Measurements from ENCODE around the gene UCHL5. TPM values are rescaled to one million over a fixed set of nuclear protein-coding genes. Genes with fewer than 3 reads are reported as not detected.
"Not testable (repeated sequence)": the region's sequence is repeated elsewhere in the genome, so short reads cannot be mapped to it uniquely, and the experiment has no call there.

UCHL5 gene
- total RNA-seq, 2 experiments from 2014 or later = 50.8 to 68.5 TPM

DNA sequence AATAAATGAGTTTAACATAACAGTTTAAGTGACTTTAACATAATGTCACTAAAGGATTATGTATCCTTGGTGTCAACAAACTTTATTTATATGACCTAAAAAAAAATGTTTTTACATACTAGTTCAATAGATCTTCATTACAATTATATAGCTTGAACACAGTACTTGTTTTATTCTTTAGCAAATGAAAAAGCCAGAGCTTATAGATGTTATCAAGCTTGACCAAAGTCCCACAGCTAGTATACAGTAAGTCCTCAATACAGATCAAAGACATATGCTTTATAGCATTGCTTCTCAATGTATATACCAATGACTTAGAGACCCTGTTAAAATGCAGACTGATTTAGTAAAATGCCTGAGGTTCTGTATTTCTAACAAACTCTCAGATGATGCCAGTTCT is 42.4 kb downstream of the UCHL5 start:
- H3K27me3 Mint-ChIP-seq = no peaks in the 10 kb centered on the region
- no peak overlapping the region for H3K4me3 Mint-ChIP-seq
- CTCF ChIA-PET = no interaction called here
- H3K27ac Mint-ChIP-seq = no peak overlapping the region
- no peaks in the 10 kb centered on the region for H3K4me1 Mint-ChIP-seq
- H3K36me3 Mint-ChIP-seq = peaks cover 6% of the 10 kb centered on the region
- H3K9me3 Mint-ChIP-seq (ENCODE audit: low read depth) = no peaks in the 10 kb centered on the region
- no peak for DNase-seq
- no peak for ATAC-seq

DNA sequence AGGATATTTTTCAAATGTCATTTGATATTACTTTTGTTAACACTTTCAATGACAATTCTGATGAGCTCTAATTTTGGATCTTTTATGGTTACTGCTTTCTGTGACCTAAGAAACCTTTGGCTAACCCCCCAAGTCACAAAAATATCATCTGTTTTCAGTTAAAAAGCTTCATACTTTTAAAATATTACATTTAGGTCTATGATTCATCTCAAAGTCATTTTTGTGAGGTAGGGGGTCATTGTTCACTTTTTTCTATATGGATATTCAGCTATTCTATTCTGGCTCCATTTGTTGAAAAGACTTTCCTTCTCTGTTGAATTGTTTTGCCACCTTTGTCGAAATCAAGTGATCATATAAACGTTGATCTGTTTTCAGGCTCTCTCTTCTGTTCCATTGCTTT is 44.8 kb downstream of the UCHL5 start:
- DNase-seq = no peak
- Mint-ChIP-seq H3K9me3 (ENCODE audit: low read depth) (no peaks in the 10 kb centered on the region), H3K4me3 (no peak overlapping the region), H3K27me3 (no peaks in the 10 kb centered on the region), H3K4me1 (no peaks in the 10 kb centered on the region), H3K36me3 (peaks cover 6% of the 10 kb centered on the region), H3K27ac (no peak overlapping the region)
- no peak for ATAC-seq
- CTCF ChIA-PET = interaction anchor here (1.1 to 3.6 kb wide), 3 partner anchors 14 to 207 kb away, joined by 3 to 15 read pairs (median 4); no protein-coding TSS in a partner anchor

DNA sequence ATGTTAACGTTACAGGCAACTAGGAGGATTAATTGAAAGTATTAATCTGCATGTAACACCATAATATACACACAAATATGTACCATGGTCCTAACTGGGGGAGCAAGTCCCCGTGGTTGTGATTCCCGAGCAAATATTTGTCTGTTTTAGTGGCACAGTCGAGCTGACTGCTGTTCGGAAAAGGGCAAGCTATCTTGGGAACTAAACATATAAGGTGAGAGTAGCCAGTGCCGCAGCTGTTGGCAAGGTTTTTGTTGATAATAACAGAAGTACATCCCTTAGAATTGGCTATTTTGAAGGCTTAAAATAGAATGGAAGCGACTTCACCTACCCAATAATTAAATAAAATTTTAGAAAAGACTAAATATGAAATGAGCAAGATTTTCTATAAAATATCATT is 45.5 kb downstream of the UCHL5 start:
- ATAC-seq = no peak
- H3K9me3 Mint-ChIP-seq (ENCODE audit: low read depth) = no peaks in the 10 kb centered on the region
- DNase-seq = no peak
- peaks cover 6% of the 10 kb centered on the region for H3K36me3 Mint-ChIP-seq
- CTCF ChIA-PET = interaction anchor here (1.1 to 3.6 kb wide), 3 partner anchors 13 to 206 kb away, joined by 3 to 15 read pairs (median 4); no protein-coding TSS in a partner anchor
- no peaks in the 10 kb centered on the region for H3K4me1 Mint-ChIP-seq
- no peaks in the 10 kb centered on the region for H3K27me3 Mint-ChIP-seq
- no peak overlapping the region for H3K4me3 Mint-ChIP-seq
- no peak overlapping the region for H3K27ac Mint-ChIP-seq

DNA sequence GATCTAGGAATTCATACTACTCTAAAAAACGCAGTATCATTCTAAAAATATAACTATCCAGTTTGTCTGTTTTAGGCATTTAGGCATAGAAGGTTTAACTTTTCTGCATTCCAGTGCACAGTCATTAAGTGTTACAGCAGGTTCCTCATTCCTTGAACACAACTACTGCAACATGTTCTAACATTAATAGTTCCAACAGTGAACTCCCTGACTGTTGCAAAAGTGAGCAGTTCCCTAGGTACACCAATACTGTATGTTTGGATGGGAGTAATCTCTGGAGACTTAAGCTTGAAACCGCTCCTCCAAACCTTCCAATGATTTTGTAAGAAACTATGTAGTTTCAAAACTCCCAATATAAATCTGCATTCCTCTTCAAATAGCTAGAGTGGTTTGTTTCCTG is 46.2 kb downstream of the UCHL5 start:
- Mint-ChIP-seq H3K27ac (no peak overlapping the region), H3K4me1 (no peaks in the 10 kb centered on the region)
- CTCF ChIA-PET = interaction anchor here (1.1 to 3.6 kb wide), 2 partner anchors 13 to 206 kb away, joined by 3 to 15 read pairs; no protein-coding TSS in a partner anchor

DNA sequence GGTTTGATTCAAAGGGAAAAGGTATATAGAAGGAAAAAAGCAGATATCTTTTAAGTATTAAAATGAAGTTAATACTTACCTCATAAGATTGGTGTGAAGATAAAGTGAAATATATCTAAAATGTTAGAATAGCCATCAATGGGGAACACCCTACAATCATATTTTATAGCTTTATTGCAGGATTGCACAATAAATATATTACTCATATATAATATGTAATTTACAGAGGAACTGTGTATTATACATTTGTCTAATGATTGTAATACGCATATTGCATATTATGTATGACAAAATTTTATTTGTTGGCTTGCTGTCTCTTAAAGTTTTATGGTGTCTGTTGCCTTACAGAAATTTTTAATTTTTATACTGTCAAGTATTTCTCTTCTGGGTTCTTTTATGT is 47.8 kb downstream of the UCHL5 start:
- H3K9me3 Mint-ChIP-seq (ENCODE audit: low read depth) = no peaks in the 10 kb centered on the region
- no peaks in the 10 kb centered on the region for H3K4me1 Mint-ChIP-seq
- CTCF ChIA-PET = no interaction called here
- ATAC-seq = no peak
- H3K27ac Mint-ChIP-seq = no peak overlapping the region
- H3K4me3 Mint-ChIP-seq = no peak overlapping the region
- no peak for DNase-seq
- H3K36me3 Mint-ChIP-seq = peaks cover 6% of the 10 kb centered on the region
- no peaks in the 10 kb centered on the region for H3K27me3 Mint-ChIP-seq

More for the DNA sequence above, 46.2 kb downstream of the UCHL5 start:
- DNase-seq (no peak), ATAC-seq (no peak)
- Mint-ChIP-seq H3K27me3 (no peaks in the 10 kb centered on the region), H3K9me3 (ENCODE audit: low read depth) (no peaks in the 10 kb centered on the region), H3K36me3 (peaks cover 4% of the 10 kb centered on the region), H3K4me3 (no peak overlapping the region)

DNA sequence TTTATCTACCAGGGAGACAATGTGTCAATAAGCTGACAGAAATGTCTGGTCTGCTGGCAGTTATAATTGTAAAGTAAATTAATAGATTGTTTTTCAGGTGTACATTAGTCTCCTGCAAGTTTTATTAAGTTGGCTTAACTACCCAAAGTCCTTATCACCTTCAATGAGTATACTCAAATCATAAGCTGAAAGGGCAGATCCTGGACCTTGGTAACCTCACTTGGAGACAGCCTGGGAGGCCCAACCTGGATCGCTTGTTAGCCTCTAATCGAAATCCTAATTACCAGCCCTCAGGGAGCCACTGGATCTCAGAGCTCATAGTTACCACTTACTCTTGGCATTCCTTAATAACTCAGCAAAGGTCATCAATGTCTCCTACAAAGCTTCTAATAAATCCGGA is 49.7 kb downstream of the UCHL5 start:
- no peak overlapping the region for H3K27ac Mint-ChIP-seq
- H3K36me3 Mint-ChIP-seq = peaks cover 19% of the 10 kb centered on the region
- H3K4me1 Mint-ChIP-seq = peaks cover 3% of the 10 kb centered on the region
- ATAC-seq (no peak), DNase-seq (no peak)
- H3K9me3 Mint-ChIP-seq (ENCODE audit: low read depth) = no peaks in the 10 kb centered on the region
- CTCF ChIA-PET = interaction anchor here (0.8 to 1.6 kb wide), 2 partner anchors 10 to 12 kb away, joined by 3 to 5 read pairs; no protein-coding TSS in a partner anchor
- no peaks in the 10 kb centered on the region for H3K27me3 Mint-ChIP-seq
- H3K4me3 Mint-ChIP-seq = no peak overlapping the region

DNA sequence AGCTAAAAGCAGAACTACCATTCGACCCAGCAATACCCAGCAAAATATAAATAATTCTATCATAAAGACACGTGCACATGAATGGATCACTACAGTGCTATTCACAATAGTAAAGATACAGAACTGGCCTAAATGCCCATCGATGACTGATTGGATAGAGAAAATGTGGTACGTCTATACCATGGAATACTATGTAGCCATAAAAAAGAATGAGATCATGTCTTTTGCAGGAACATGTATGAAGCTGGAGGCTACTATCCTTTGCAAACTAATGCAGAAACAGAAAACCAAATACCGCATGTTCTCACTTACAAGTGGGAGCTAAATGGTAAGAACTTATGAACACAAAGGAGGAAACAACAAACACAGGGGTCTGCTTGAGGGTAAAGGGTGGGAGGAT is 53.4 kb downstream of the UCHL5 start:
- Mint-ChIP-seq H3K36me3 (peaks cover 42% of the 10 kb centered on the region), H3K27ac (no peak overlapping the region), H3K4me3 (no peak overlapping the region), H3K9me3 (ENCODE audit: low read depth) (peaks cover 2% of the 10 kb centered on the region), H3K4me1 (peaks cover 8% of the 10 kb centered on the region), H3K27me3 (no peaks in the 10 kb centered on the region)
- DNase-seq (no peak), ATAC-seq (no peak)
- CTCF ChIA-PET = interaction anchor here (1.0 kb wide), 1 partner anchor 201 kb away, joined by 3 read pairs; no protein-coding TSS in a partner anchor

DNA sequence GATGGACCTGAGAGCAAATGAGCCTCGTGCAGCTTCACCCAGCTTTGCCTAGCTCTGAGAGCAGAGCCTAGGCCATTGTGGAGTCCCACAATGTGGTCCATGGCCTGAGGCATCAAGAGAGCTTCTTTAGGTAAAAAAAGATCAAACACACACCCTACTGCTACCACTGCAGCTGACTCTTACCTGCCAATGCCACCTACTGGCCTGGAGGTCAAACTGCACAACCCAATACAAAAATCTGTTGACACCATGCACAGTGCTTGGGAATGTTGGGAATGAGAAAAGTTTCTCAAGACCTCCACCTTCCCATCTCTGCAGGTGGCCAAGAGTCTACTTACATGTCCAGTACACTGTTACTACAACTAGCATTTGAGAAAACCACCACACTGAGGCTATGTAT is 60.6 kb downstream of the UCHL5 start:
- H3K36me3 Mint-ChIP-seq = peaks cover 72% of the 10 kb centered on the region
- no peak for ATAC-seq
- CTCF ChIA-PET = interaction anchor here (1.3 to 1.5 kb wide), 3 partner anchors 16 to 192 kb away, joined by 3 to 6 read pairs (median 4); no protein-coding TSS in a partner anchor
- no peak overlapping the region for H3K27ac Mint-ChIP-seq
- no peaks in the 10 kb centered on the region for H3K27me3 Mint-ChIP-seq
- peaks cover 9% of the 10 kb centered on the region for H3K9me3 Mint-ChIP-seq (ENCODE audit: low read depth)
- H3K4me1 Mint-ChIP-seq = peaks cover 6% of the 10 kb centered on the region
- no peak for DNase-seq
- H3K4me3 Mint-ChIP-seq = no peak overlapping the region

DNA sequence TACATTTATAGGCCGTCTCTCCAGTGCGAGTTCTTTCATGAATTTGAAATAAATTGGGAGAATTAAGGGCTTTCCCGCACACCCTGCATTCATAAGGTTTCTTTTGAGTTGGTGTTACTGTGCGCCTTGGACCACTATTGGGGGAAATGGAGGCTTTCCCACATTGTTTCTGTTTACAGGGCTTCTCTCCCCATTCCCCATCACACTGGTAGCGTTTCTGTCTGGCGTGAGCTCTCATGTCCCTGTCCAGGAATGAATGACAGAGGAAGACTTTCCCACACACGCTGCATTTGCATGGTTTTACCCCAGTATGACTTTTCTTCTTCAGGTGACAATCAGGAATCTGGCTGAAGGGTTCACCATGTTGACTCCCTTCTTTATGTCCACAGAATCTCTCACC is 65.0 kb downstream of the UCHL5 start:
- no peaks in the 10 kb centered on the region for H3K27me3 Mint-ChIP-seq
- H3K27ac Mint-ChIP-seq = no peak overlapping the region
- no peak overlapping the region for H3K4me3 Mint-ChIP-seq
- CTCF ChIA-PET = no interaction called here
- peaks cover 8% of the 10 kb centered on the region for H3K9me3 Mint-ChIP-seq (ENCODE audit: low read depth)
- H3K36me3 Mint-ChIP-seq = peaks cover 44% of the 10 kb centered on the region
- DNase-seq (no peak), ATAC-seq (no peak)
- H3K4me1 Mint-ChIP-seq = peaks cover 10% of the 10 kb centered on the region

DNA sequence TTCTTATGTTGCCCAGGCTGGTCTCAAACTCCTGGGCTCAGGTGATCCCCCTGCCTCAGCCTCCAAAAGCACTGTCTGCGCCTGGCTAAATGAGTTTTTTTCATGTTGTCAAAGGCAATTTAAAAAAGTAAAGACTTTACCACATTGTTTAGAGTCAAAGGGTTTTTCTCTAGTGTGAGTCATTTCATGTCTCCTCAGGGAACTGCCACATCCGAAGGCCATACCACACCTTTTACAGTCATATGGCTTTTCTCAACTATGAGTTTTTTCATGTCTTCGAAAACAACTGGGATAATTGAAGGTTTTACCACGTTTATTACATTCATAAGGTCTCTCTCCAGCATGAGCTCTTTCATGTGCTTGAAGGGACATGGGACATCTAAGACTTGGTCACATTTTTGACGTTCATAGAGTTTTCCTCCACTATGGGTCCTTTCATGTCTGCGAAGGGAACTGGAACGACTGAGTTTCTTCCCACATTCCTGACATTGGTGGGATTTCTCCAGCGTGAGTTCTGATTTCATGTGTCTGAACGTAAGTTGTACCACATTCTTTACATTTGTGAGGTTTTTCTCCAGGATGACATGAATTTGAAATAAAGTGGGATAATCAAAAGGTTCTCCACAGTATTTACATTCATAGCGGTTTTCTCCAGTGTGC is 65.6 kb downstream of the UCHL5 start:
- ATAC-seq = peak; percentile 57
- H3K9me3 Mint-ChIP-seq (ENCODE audit: low read depth) = peaks cover 8% of the 10 kb centered on the region
- CTCF ChIA-PET = no interaction called here

DNA sequence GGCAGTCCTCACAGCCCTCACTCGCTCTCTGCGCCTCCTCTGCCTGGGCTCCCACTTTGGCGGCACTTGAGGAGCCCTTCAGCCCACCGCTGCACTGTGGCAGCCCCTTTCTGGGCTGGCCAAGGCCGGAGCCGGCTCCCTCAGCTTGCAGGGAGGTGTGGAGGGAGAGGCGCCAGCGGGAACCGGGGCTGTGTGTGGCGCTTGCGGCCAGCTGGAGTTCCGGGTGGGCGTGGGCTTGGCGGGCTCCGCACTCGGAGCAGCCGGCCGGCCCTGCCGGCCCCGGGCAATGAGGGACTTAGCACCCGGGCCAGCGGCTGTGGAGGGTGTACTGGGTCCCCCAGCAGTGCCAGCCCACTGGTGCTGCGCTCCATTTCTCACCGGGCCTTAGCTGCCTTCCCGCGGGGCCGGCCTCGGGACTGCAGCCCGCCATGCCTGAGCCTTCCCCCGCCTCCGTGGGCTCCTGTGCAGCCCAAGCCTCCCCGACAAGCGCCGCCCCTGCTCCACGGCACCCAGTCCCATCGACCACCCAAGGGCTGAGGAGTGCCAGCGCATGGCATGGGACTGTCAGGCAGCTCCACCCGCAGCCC is 72.3 kb downstream of the UCHL5 start:
- H3K4me3 Mint-ChIP-seq; H3K9me3 Mint-ChIP-seq (ENCODE audit: low read depth); ATAC-seq; H3K27ac Mint-ChIP-seq; H3K27me3 Mint-ChIP-seq; DNase-seq; CTCF ChIA-PET: not testable (repeated sequence)
- Mint-ChIP-seq H3K4me1 (peaks cover 30% of the 10 kb centered on the region), H3K36me3 (peaks cover 13% of the 10 kb centered on the region)

More for the DNA sequence above, 65.6 kb downstream of the UCHL5 start:
- no peak overlapping the region for H3K27ac Mint-ChIP-seq
- H3K4me1 Mint-ChIP-seq = peaks cover 10% of the 10 kb centered on the region
- H3K4me3 Mint-ChIP-seq = no peak overlapping the region
- no peaks in the 10 kb centered on the region for H3K27me3 Mint-ChIP-seq
- no peak for DNase-seq
- H3K36me3 Mint-ChIP-seq = peaks cover 38% of the 10 kb centered on the region

DNA sequence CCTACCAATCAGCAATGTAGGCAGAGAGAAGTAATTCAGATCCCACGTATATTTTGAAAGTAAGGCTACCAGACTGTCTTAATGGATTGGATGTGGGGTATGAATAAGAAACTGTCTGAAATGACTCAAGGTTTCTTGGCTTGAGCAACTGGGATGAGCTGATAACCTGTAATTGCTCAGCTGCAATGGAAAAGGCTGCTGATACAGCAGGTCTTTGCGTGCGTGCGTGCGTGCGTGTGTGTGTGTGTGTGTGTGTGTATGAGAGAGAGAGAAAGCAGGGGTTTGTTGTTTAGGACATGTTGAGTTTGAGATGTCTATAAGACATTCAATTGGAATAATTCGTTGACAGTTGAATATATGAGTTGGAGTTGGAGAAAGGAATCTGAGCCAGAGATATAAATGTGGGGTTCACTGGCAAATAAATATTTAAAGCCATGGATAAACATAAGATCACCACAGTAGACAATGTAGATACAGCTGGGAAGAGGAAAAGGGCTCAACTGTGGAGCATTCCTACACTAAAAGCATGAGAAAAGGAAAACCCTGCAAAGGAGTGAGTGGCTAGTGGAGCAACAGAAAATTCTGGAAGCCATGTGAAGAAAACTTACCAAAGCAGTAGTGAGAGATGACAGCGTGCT is 72.9 kb downstream of the UCHL5 start:
- peak; percentile 49 for DNase-seq
- Mint-ChIP-seq H3K27ac (no peak overlapping the region), H3K4me1 (peaks cover 30% of the 10 kb centered on the region)

DNA sequence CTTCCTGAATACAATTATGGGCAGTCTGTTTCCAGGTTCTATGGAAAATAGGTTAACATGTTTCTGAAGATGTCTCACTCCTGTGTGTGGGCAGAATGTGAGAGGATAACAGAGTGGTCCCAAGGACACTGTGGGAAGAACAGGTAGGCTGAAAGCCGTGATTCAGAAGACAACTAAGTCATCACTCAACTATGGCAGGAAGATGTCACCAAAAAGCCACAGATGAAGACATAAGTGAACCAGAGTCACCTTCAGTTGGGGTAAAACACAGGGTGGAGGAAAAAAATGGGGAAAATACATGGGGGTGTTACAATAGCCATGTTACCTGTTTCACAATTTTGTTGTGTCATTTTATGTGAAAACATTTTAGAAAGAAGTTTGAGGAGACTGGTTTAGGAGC is 75.1 kb downstream of the UCHL5 start:
- Mint-ChIP-seq H3K9me3 (ENCODE audit: low read depth) (no peaks in the 10 kb centered on the region), H3K27ac (no peak overlapping the region), H3K27me3 (no peaks in the 10 kb centered on the region), H3K36me3 (peaks cover 16% of the 10 kb centered on the region), H3K4me1 (peaks cover 30% of the 10 kb centered on the region), H3K4me3 (no peak overlapping the region)
- DNase-seq (no peak), ATAC-seq (peak; percentile 62)
- CTCF ChIA-PET = no interaction called here

More for the DNA sequence above, 72.9 kb downstream of the UCHL5 start:
- CTCF ChIA-PET = no interaction called here
- Mint-ChIP-seq H3K36me3 (peaks cover 13% of the 10 kb centered on the region), H3K9me3 (ENCODE audit: low read depth) (no peaks in the 10 kb centered on the region), H3K27me3 (no peaks in the 10 kb centered on the region), H3K4me3 (no peak overlapping the region)
- ATAC-seq = peak; percentile 21
